ENCODE measurements around the gene PLAAT3. TPM values are rescaled to one million over a fixed set of nuclear protein-coding genes. Genes with fewer than 3 reads are reported as not detected.

PLAAT3 gene
- total RNA-seq, 1 experiment from 2014 or later: 0.69 TPM

DNA sequence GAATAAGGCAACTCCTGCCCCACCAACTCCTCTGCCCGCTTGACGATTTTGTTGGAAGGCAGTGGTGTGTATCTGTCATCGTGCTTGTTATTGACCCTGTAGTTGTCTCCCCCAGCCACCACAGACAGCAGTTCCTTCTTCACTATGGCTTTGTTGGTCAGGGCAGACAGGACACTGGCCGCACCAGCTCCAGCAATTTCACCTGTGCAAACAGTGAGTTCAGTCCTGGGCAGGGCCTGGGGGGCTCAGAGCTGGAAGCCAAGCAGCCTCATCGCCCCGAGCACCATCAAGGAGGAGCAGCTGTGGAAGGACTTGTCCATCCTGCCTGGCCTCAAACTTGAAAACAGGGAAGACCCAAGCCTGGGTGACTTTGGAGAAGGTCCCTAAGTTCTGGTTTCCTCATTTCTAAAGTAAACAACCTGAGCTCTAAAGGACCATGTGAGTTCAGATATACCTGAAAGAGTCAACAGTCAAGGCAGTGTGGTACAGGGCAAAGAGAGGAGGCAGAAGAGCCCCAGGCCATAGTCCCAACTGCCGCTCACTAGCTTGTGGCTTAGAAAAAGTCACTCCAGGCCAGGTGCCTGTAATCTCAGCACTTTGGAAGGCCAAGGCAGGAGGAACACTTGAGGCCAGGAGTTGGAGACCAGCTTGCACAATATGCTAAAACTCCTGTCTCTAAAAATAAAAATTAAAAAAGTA lies 55.6 kb downstream of the PLAAT3 start:
- Histone ChIP-seq H3K4me1 (ENCODE audit: insufficient read depth, low read length, poor library complexity, severe bottlenecking) (no peaks in the 10 kb centered on the region), H3K4me3 (ENCODE audit: low read depth, low read length, poor library complexity, severe bottlenecking) (no peak overlapping the region), H3K36me3 (ENCODE audit: insufficient read depth, low read length, poor library complexity, severe bottlenecking) (no peaks in the 10 kb centered on the region), H3K27me3 (replicated peaks; ENCODE audit: insufficient read depth, low read depth, low read length, poor library complexity) (no peaks in the 10 kb centered on the region), H3K27ac (ENCODE audit: low read depth, low read length, poor library complexity, severe bottlenecking) (no peak overlapping the region), H3K9me3 (ENCODE audit: low read depth, low read length, poor library complexity, severe bottlenecking) (no peaks in the 10 kb centered on the region)
- ChIA-PET POLR2A (ENCODE audit: low non-redundant PET) (no interaction called here), CTCF (interaction anchor here (0.7 kb wide), 1 partner anchor 77 kb away, joined by 4 read pairs; no protein-coding TSS in a partner anchor)
- intact Hi-C loops (cut with micrococcal nuclease; ENCODE audit: unreplicated experiment): no loop called here
- no TSS peak for BruUV-seq (replicated peaks)
- no peak for DNase-seq (ENCODE audit: low spot score)
- TF ChIP-seq, protein P1, sequence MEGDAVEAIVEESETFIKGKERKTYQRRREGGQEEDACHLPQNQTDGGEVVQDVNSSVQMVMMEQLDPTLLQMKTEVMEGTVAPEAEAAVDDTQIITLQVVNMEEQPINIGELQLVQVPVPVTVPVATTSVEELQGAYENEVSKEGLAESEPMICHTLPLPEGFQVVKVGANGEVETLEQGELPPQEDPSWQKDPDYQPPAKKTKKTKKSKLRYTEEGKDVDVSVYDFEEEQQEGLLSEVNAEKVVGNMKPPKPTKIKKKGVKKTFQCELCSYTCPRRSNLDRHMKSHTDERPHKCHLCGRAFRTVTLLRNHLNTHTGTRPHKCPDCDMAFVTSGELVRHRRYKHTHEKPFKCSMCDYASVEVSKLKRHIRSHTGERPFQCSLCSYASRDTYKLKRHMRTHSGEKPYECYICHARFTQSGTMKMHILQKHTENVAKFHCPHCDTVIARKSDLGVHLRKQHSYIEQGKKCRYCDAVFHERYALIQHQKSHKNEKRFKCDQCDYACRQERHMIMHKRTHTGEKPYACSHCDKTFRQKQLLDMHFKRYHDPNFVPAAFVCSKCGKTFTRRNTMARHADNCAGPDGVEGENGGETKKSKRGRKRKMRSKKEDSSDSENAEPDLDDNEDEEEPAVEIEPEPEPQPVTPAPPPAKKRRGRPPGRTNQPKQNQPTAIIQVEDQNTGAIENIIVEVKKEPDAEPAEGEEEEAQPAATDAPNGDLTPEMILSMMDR (conservative IDR thresholded peaks at IDR 0.05; ENCODE audit: low read depth, low read length): no peak
- no peak for TF ChIP-seq EZH2 (IDR thresholded peaks at IDR 0.05; ENCODE audit: borderline replicate concordance, low read depth, low read length, poor library complexity, severe bottlenecking)

DNA sequence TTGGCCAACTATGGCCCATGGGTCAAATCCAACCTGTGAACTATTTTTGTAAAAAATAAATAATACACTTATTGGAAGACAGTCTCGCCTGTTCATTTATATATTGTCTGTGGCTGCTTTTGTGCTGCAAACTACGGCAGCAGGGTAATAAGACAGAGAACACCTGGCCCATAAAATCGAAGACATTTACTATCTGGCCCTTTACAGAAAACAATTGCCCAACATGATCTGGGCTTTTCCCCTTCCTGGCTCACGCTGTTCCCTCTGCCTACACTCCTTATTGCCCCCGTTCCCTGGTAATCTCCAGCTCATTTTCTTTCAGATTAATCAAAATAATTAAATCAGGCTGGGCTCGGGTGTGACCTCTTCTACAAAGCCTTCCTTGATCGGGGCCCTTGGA lies 56.7 kb downstream of the PLAAT3 start:
- ChIA-PET CTCF (no interaction called here), POLR2A (ENCODE audit: low non-redundant PET) (no interaction called here)
- Histone ChIP-seq H3K27me3 (replicated peaks; ENCODE audit: insufficient read depth, low read depth, low read length, poor library complexity) (no peaks in the 10 kb centered on the region), H3K4me3 (ENCODE audit: low read depth, low read length, poor library complexity, severe bottlenecking) (no peak overlapping the region), H3K36me3 (ENCODE audit: insufficient read depth, low read length, poor library complexity, severe bottlenecking) (no peaks in the 10 kb centered on the region), H3K4me1 (ENCODE audit: insufficient read depth, low read length, poor library complexity, severe bottlenecking) (no peaks in the 10 kb centered on the region), H3K9me3 (ENCODE audit: low read depth, low read length, poor library complexity, severe bottlenecking) (no peaks in the 10 kb centered on the region), H3K27ac (ENCODE audit: low read depth, low read length, poor library complexity, severe bottlenecking) (no peak overlapping the region)
- intact Hi-C loops (cut with micrococcal nuclease; ENCODE audit: unreplicated experiment): no loop called here
- DNase-seq (ENCODE audit: low spot score): no peak
- TF ChIP-seq, protein P1 (conservative IDR thresholded peaks at IDR 0.05; ENCODE audit: low read depth, low read length): no peak
- no peak for TF ChIP-seq EZH2 (IDR thresholded peaks at IDR 0.05; ENCODE audit: borderline replicate concordance, low read depth, low read length, poor library complexity, severe bottlenecking)
- no TSS peak for BruUV-seq (replicated peaks)

DNA sequence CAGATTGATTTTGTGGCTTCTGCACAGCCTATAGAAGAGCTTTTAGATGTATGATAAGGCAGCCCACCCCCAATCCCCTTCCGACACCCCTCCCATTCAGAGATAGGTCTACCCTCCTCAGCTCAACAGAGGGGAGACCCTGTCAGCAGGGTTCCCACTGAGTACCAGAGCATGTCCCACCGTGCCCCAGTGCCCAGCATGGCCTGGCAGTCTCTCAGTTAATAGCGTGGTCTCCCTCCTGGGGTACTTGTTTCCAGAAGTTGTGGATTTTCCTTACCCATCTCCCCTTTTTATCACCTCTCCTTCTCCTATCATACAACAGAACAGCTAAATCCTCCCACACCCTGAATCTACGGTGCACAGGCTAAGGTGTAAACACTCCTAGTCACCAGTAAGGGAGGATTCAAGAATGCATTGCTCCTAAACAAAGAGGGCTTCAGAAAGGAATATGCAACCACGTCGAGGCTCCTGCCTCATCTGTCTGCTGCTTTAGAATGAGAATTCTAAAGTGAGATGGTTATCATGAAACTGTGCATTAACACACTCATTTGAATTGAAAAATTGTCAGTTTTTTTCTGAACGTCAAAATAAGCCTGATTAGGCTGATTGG lies 57.7 kb downstream of the PLAAT3 start:
- H3K27me3 ChIP-seq (replicated peaks; ENCODE audit: insufficient read depth, low read depth, low read length, poor library complexity): no peaks in the 10 kb centered on the region
- DNase-seq (ENCODE audit: low spot score): no peak
- H3K36me3 ChIP-seq (ENCODE audit: insufficient read depth, low read length, poor library complexity, severe bottlenecking): no peaks in the 10 kb centered on the region
- H3K4me3 ChIP-seq (ENCODE audit: low read depth, low read length, poor library complexity, severe bottlenecking): no peak overlapping the region
- H3K4me1 ChIP-seq (ENCODE audit: insufficient read depth, low read length, poor library complexity, severe bottlenecking): no peaks in the 10 kb centered on the region
- no TSS peak for BruUV-seq (replicated peaks)
- ChIA-PET CTCF (no interaction called here), POLR2A (ENCODE audit: low non-redundant PET) (no interaction called here)
- H3K27ac ChIP-seq (ENCODE audit: low read depth, low read length, poor library complexity, severe bottlenecking): no peak overlapping the region
- intact Hi-C loops (cut with micrococcal nuclease; ENCODE audit: unreplicated experiment): no loop called here
- no peaks in the 10 kb centered on the region for H3K9me3 ChIP-seq (ENCODE audit: low read depth, low read length, poor library complexity, severe bottlenecking)
- TF ChIP-seq, protein P1 (conservative IDR thresholded peaks at IDR 0.05; ENCODE audit: low read depth, low read length): no peak
- no peak for TF ChIP-seq EZH2 (IDR thresholded peaks at IDR 0.05; ENCODE audit: borderline replicate concordance, low read depth, low read length, poor library complexity, severe bottlenecking)

All from A673 (cell line).